Astrocyte (in vitro differentiated cells and primary cell): ENCODE results near the gene PPARG.

Source experiments
- CTCF ChIP-seq: IDR thresholded peaks from 2 replicates; pipeline ENCODE4 v1.5.1; 2011; ENCODE audit warnings: low read depth, mild to moderate bottlenecking, inconsistent platforms, low read length, moderate library complexity; ENCODE audit not compliant: insufficient read depth
- EZH2 ChIP-seq: IDR thresholded peaks from 2 replicates; pipeline ENCODE4 v1.6.1; 2012; ENCODE audit warnings: mild to moderate bottlenecking, low read length, inconsistent platforms; ENCODE audit not compliant: insufficient read depth

GRCh38 chr3:12242772-12243171, 46.1 kb upstream of the PPARG start:
- no peak for TF ChIP-seq EZH2
- TF ChIP-seq CTCF: no peak
